HFF-Myc (cell line): ENCODE data around the gene SYNPR.
A peak's percentile ranks its signal among the peaks of the same experiment; 100 is the strongest.

Experiments
- DNase-seq: peaks from one replicate; pipeline ENCODE4 v3.0.0-alpha.2; 2011; ENCODE audit warnings: low read depth; ENCODE audit errors: extremely low read depth
- H3K4me3 ChIP-seq: replicated peaks from 2 replicates; pipeline ENCODE4 v1.5.1; 2011; ENCODE audit warnings: low read depth, mild to moderate bottlenecking, control low read depth, low read length
- CTCF ChIP-seq: IDR thresholded peaks from 2 replicates; pipeline ENCODE4 v1.5.1; 2012; ENCODE audit warnings: mild to moderate bottlenecking, low read depth, low read length, control low read depth; ENCODE audit errors: missing control alignments

SYNPR gene

GRCh38 chr3:63349583-63350573 lies 71.8 kb downstream of the SYNPR start:
- peak; percentile 86 for TF ChIP-seq CTCF
- H3K4me3 ChIP-seq: no peak overlapping the region
- DNase-seq: peak; percentile 35

- TF ChIP-seq CTCF: peak; percentile 69
- peak; percentile 50 for DNase-seq
- no peak overlapping the region for H3K4me3 ChIP-seq
Measured at GRCh38 chr3:63351159-63352007, 73.3 kb downstream of the SYNPR start.

- no peak for DNase-seq
- TF ChIP-seq CTCF: no peak
- no peak overlapping the region for H3K4me3 ChIP-seq
Measured at GRCh38 chr3:63352008-63352279, 73.8 kb downstream of the SYNPR start.

- no peak for TF ChIP-seq CTCF
- no peak overlapping the region for H3K4me3 ChIP-seq
- DNase-seq: no peak
Measured at GRCh38 chr3:63353383-63353782, 75.3 kb downstream of the SYNPR start.

- no peak for DNase-seq
- no peak for TF ChIP-seq CTCF
- H3K4me3 ChIP-seq: no peak overlapping the region
Measured at GRCh38 chr3:63354160-63354559, 76.1 kb downstream of the SYNPR start.

GRCh38 chr3:63355809-63356208 lies 77.7 kb downstream of the SYNPR start:
- no peak overlapping the region for H3K4me3 ChIP-seq
- TF ChIP-seq CTCF: no peak
- DNase-seq: no peak
